ENCODE data around the gene SPSB4.

SPSB4 gene

DNA sequence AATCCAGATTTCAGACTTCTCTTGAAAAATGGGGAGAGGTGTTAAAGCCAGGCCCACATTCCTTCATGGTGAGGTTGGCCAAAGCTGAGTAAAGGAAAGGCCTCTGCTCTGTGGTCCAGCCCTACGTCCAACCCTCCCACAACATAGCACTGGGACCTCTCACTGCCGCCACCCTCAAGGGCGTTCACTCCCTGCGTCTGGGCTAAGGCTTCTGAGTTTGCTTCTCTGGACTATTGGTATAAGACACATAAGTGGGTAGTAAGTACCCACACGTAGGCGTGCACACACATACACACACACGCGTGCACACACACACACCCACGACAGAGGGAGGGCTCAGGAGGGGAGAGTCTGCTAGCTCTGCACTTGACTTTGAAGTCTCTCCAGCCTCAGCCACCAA, 100.3 kb downstream of the SPSB4 start:
- no peak for TF ChIP-seq CTCF (conservative IDR thresholded peaks at IDR 0.05; ENCODE audit: low read depth, low read length)
- Histone ChIP-seq H3K36me3 (ENCODE audit: insufficient read depth) (no peaks in the 10 kb centered on the region), H3K27ac (no peak overlapping the region), H3K4me3 (IDR thresholded peaks at IDR 0.05; ENCODE audit: insufficient read depth, low read depth, low read length) (no peak overlapping the region), H3K4me2 (no peak overlapping the region), H3K79me2 (ENCODE audit: insufficient read depth, low read depth) (no peaks in the 10 kb centered on the region), H2AFZ (ENCODE audit: low read depth) (no peak overlapping the region), H4K20me1 (ENCODE audit: insufficient read depth) (no peaks in the 10 kb centered on the region), H3K9ac (no peak overlapping the region), H3K4me1 (ENCODE audit: low read depth, poor library complexity, severe bottlenecking) (no peaks in the 10 kb centered on the region), H3K27me3 (ENCODE audit: insufficient read depth, low read depth) (no peaks in the 10 kb centered on the region)

GRCh38 chr3:141152130-141152529, 101.0 kb downstream of the SPSB4 start:
- H3K9ac ChIP-seq, result no peak overlapping the region
- H3K79me2 ChIP-seq (ENCODE audit: insufficient read depth, low read depth), result no peaks in the 10 kb centered on the region
- no peak overlapping the region for H2AFZ ChIP-seq (ENCODE audit: low read depth)
- H4K20me1 ChIP-seq (ENCODE audit: insufficient read depth), result no peaks in the 10 kb centered on the region
- no peaks in the 10 kb centered on the region for H3K4me1 ChIP-seq (ENCODE audit: low read depth, poor library complexity, severe bottlenecking)
- H3K36me3 ChIP-seq (ENCODE audit: insufficient read depth), result no peaks in the 10 kb centered on the region
- no peaks in the 10 kb centered on the region for H3K27me3 ChIP-seq (ENCODE audit: insufficient read depth, low read depth)
- H3K4me2 ChIP-seq, result no peak overlapping the region
- TF ChIP-seq CTCF (conservative IDR thresholded peaks at IDR 0.05; ENCODE audit: low read depth, low read length), result no peak
- no peak overlapping the region for H3K27ac ChIP-seq
- no peak overlapping the region for H3K4me3 ChIP-seq (IDR thresholded peaks at IDR 0.05; ENCODE audit: insufficient read depth, low read depth, low read length)

DNA sequence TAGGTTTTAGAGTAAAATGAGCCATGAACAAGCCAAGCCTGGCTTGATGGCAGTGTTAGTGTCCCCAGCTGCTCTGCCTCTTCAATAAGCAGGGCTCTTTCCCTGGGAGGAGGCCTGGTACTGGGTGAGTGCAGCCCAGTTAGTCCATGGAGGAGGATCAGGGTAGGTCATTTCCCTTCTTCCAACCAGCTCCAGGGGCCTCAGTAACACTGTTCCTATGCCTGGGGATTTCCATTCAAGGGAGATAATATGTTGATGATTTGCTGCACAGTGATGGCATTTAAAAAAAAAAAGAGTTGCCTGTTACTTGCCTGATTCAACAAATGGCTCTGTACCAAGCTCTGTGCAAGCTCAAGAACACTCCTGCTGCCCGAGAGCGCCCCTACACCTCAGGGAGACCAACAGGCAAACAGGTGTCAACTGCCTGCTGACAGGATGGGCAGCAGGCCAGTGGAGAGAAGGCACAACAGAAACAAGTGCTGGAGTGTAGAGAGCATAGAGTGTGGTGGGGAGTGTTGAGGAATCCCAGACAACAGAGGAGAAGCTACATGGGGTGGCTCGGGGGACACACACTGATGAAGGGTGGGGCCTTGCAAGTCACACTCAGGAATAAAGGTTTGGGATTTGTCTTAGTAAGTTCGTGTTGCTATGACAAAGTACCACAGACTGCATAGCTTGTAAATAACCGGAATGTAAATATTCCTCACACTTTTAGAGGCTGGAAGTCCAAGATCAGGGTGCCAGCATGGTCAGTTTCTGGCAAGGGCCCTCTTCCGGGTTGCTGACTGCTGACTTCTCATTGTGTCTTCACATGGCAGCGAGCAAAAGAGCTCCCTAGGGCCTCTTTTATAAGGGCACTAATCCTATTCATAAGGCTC, 101.9 kb downstream of the SPSB4 start:
- Histone ChIP-seq H3K36me3 (ENCODE audit: insufficient read depth) (no peaks in the 10 kb centered on the region), H3K27me3 (ENCODE audit: insufficient read depth, low read depth) (no peaks in the 10 kb centered on the region), H4K20me1 (ENCODE audit: insufficient read depth) (no peaks in the 10 kb centered on the region), H2AFZ (ENCODE audit: low read depth) (no peak overlapping the region), H3K79me2 (ENCODE audit: insufficient read depth, low read depth) (no peaks in the 10 kb centered on the region), H3K4me1 (ENCODE audit: low read depth, poor library complexity, severe bottlenecking) (no peaks in the 10 kb centered on the region), H3K9ac (no peak overlapping the region), H3K27ac (no peak overlapping the region), H3K4me3 (IDR thresholded peaks at IDR 0.05; ENCODE audit: insufficient read depth, low read depth, low read length) (no peak overlapping the region), H3K4me2 (no peak overlapping the region)
- TF ChIP-seq CTCF (conservative IDR thresholded peaks at IDR 0.05; ENCODE audit: low read depth, low read length), result no peak

GRCh38 chr3:141153679-141153966, 102.5 kb downstream of the SPSB4 start:
- no peaks in the 10 kb centered on the region for H3K27me3 ChIP-seq (ENCODE audit: insufficient read depth, low read depth)

More at GRCh38 chr3:141153679-141153966, 102.5 kb downstream of the SPSB4 start:
- no peaks in the 10 kb centered on the region for H4K20me1 ChIP-seq (ENCODE audit: insufficient read depth)
- H3K27ac ChIP-seq, result no peak overlapping the region
- no peaks in the 10 kb centered on the region for H3K36me3 ChIP-seq (ENCODE audit: insufficient read depth)
- no peak overlapping the region for H3K4me3 ChIP-seq (IDR thresholded peaks at IDR 0.05; ENCODE audit: insufficient read depth, low read depth, low read length)
- H3K4me2 ChIP-seq, result no peak overlapping the region
- no peaks in the 10 kb centered on the region for H3K4me1 ChIP-seq (ENCODE audit: low read depth, poor library complexity, severe bottlenecking)
- no peak overlapping the region for H2AFZ ChIP-seq (ENCODE audit: low read depth)
- TF ChIP-seq CTCF (conservative IDR thresholded peaks at IDR 0.05; ENCODE audit: low read depth, low read length), result no peak
- no peak overlapping the region for H3K9ac ChIP-seq
- no peaks in the 10 kb centered on the region for H3K79me2 ChIP-seq (ENCODE audit: insufficient read depth, low read depth)
